NT2/D1 (cell line): Measurements from ENCODE around the gene UNC5B.

Source experiments
- SUZ12 ChIP-seq: IDR thresholded peaks from 2 replicates; pipeline ENCODE4 v1.6.1; 2011; ENCODE audit not compliant: insufficient read length, insufficient read depth; ENCODE audit errors: extremely low read depth
- YY1 ChIP-seq: IDR thresholded peaks from 2 replicates; pipeline ENCODE4 v1.6.1; 2011; ENCODE audit not compliant: insufficient read length, insufficient read depth
- ZNF274 ChIP-seq: IDR thresholded peaks from 2 replicates; pipeline ENCODE4 v1.6.1; 2011; ENCODE audit warnings: mild to moderate bottlenecking, low read depth, low read length

DNA sequence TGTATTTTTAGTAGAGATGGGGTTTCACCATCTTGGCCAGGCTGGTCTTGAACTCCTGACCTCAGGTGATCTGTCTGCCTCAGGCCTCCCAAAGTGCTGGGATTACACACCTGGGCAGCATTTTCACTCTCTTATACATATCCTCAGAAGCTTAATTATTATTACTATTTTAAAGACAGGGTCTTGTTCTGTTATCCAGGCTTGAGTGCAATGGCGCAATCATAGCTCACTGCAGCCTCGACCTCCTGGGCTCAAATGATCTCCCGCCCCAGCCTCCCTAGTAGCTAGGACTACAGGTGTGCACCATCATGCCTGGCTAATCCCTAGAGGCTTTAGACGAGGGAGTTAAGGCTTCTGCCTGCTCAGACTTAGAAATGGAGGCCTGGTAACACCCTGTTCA, 26.3 kb downstream of the UNC5B start:
- TF ChIP-seq YY1 (no peak), ZNF274 (no peak), SUZ12 (no peak)
